Activated naive CD4-positive, alpha-beta T cell treated with anti-CD3 and anti-CD28 coated beads for 36 hours (primary cell): ENCODE data around the gene PYCR2. TPM values are rescaled to one million over a fixed set of nuclear protein-coding genes. Genes with fewer than 3 reads are reported as not detected.
"Not testable (repeated sequence)": the region's sequence is repeated elsewhere in the genome, so short reads cannot be mapped to it uniquely, and the experiment has no call there.

ENCODE experiments used
- CTCF ChIA-PET: fragments of 350-600 bp; sonication (Branson Sonifier 250); formaldehyde crosslinking; loops from one replicate; lab custom pipeline; 2021; ENCODE audit warnings: antibody characterized with exemption; lab: Charles Lee
- DNase-seq: peaks from one replicate; pipeline ENCODE4 v3.0.0-alpha.2; 2020
- H3K27ac Mint-ChIP-seq: one replicate; pipeline ENCODE4 v1.8.0; 2021; ENCODE audit warnings: mild to moderate bottlenecking, mixed read lengths
- H3K27me3 Mint-ChIP-seq: one replicate; pipeline ENCODE4 v1.8.0; 2021; ENCODE audit warnings: low read depth, mixed read lengths
- H3K36me3 Mint-ChIP-seq: one replicate; pipeline ENCODE4 v1.8.0; 2021; ENCODE audit warnings: low read depth, mixed read lengths
- H3K4me1 Mint-ChIP-seq: one replicate; pipeline ENCODE4 v1.8.0; 2021; ENCODE audit warnings: low read depth, mixed read lengths
- H3K4me3 Mint-ChIP-seq: one replicate; pipeline ENCODE4 v1.8.0; 2021; ENCODE audit warnings: mild to moderate bottlenecking, moderate library complexity, mixed read lengths
- H3K9me3 Mint-ChIP-seq: one replicate; pipeline ENCODE4 v1.8.0; 2021; ENCODE audit warnings: mixed read lengths
- intact Hi-C: fragments of 100-400 bp; cut with micrococcal nuclease; formaldehyde crosslinking; loops from one replicate; pipeline ENCODE4 v1.15.1; 2023
- total RNA-seq, 2 experiments: library from RNA; stranded (reverse); gene quantifications; one replicate each; pipeline ENCODE4 v1.2.3, GENCODE V29; 2021

The PYCR2 gene
- 100 to 1,000 TPM; 143 to 149 TPM for total RNA-seq

DNA sequence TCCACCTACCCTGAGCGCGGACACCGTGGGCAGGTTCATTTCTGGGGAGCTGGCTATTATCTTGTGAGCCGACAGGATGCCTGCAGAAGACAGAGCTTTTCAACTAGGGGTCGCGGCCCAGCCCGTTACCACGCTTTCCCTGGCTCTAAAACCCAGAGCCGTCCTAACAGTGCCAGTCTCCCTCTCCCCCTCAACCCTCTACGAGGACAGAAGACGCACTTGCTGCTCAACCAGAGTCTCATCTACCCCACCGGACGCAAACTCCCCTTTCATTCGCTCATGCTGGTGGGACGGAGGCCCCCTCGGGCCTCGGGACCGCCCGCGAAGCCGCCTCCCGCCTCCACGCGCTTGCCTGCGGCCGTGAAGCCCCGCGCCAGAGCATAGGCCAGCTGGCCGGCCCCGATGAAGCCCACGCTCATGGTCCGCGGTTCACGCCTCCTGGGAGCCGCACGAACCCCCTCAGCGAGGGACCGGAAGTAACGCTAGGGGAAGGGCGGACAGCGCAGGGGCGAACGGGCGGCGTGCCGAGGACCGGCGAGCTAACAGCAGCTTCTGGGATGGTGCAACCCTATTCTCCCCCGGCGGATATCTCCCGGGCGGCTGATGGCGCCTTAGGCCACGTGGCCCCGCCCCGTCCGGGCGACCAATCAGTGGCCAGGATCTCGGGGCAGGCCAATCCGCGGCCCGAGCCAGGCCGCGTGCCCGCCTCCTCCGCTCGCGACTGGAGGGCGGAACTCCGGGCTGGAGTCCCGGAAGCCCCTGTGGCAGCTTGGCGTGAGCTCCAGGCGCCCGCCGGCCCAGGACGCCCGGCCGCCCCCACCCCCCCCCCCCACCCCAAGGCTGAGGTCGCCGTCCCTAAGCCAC is at the start of gene PYCR2:
Gene PYCR2, minus strand, starts transcription at position 559 of the 864 bp plus-strand sequence. Its CDS starts 140 bp downstream, at position 419.
- H3K36me3 Mint-ChIP-seq = peaks cover 27% of the 10 kb centered on the region
- H3K27ac Mint-ChIP-seq = peak within 1 kb of the TSS; percentile 90
- H3K4me1 Mint-ChIP-seq = peaks cover 59% of the 10 kb centered on the region
- peak within 1 kb of the TSS; percentile 95 for H3K4me3 Mint-ChIP-seq
- no peaks in the 10 kb centered on the region for H3K27me3 Mint-ChIP-seq
- DNase-seq = peak; percentile 96
- intact Hi-C loops = loop anchor here (1.0 to 5.0 kb wide), 9 partner anchors 27 to 457 kb away; partner anchors contain the start of genes ACBD3, H3-3A, SDE2 and SRP9
- CTCF ChIA-PET = interaction anchor here (0.5 to 1.9 kb wide), 3 partner anchors 14 to 146 kb away, joined by 3 to 6 read pairs (median 4); partner anchors contain the start of gene SRP9
- no peaks in the 10 kb centered on the region for H3K9me3 Mint-ChIP-seq

DNA sequence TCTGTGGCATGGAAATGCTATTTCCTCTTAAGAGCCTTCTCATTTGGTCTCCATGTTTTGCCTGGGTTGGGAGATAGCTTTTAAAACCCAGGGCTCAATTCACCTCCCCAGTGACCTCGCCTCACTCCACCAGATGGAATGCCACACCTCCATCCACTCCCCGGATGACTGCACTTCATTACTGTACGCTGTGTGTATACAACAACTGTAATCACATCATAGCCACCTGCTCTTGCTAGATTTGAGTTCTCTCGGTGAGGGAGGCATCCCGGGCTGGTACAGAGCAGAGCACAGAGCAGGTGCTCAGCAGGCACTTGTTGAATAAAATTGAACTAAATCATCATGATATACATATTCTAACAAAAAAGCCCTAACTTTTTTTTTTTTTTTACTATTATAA is 49.1 kb upstream of the PYCR2 start:
- H3K4me3 Mint-ChIP-seq = no peak overlapping the region
- H3K9me3 Mint-ChIP-seq = no peaks in the 10 kb centered on the region
- peaks cover 1% of the 10 kb centered on the region for H3K36me3 Mint-ChIP-seq
- CTCF ChIA-PET = interaction anchor here (0.7 to 3.1 kb wide), 5 partner anchors 10 to 553 kb away, joined by 3 to 19 read pairs (median 6); no protein-coding TSS in a partner anchor
- no peaks in the 10 kb centered on the region for H3K27me3 Mint-ChIP-seq
- intact Hi-C loops = no loop called here
- H3K4me1 Mint-ChIP-seq = peaks cover 4% of the 10 kb centered on the region
- no peak overlapping the region for H3K27ac Mint-ChIP-seq
- DNase-seq = no peak

DNA sequence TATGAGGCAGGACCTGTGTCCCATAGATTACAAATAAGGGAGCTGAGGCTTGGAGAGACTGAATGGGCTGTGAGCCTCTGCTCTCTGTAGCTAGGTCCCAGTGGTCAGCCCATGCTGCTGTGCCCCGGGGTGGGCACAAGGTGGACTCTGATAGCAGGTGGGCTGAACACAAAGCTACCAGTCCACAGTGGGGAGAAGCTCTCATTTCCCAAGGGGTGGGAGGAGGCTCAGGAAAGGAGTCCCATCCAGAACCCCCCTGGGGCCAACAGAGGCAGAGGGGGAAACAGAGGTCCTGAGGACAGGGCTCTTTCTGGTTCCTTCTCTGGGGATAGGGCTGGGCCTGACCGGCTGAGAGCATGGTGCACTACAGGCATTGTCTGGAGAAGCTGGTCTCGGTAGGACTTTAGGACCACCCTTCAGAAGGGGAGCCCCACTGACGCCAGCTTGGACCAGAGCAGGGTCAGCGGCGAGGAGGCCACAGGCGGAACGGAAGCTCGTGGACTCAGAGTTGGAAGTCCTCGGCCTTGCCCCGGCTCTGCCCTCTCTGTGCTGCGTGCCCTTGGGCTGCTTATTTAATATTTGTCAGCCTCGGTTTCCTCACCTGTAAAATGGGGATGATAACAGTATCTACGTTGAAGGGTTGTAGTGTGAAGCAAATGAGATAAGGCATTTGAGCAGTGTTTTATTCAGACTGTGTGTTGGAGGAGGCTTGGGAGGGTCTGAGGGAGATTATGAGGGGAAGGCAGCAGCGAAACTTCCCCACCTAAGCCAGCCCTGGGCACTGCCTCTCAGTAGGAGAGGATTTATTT is 48.5 kb upstream of the PYCR2 start:
- no peaks in the 10 kb centered on the region for H3K27me3 Mint-ChIP-seq
- H3K36me3 Mint-ChIP-seq = peaks cover 1% of the 10 kb centered on the region
- no peak overlapping the region for H3K4me3 Mint-ChIP-seq
- intact Hi-C loops = no loop called here
- H3K9me3 Mint-ChIP-seq = no peaks in the 10 kb centered on the region
- no peak overlapping the region for H3K27ac Mint-ChIP-seq
- CTCF ChIA-PET = interaction anchor here (0.6 to 3.1 kb wide), 5 partner anchors 10 to 497 kb away, joined by 4 to 13 read pairs (median 6); no protein-coding TSS in a partner anchor
- no peak for DNase-seq
- H3K4me1 Mint-ChIP-seq = peaks cover 4% of the 10 kb centered on the region

DNA sequence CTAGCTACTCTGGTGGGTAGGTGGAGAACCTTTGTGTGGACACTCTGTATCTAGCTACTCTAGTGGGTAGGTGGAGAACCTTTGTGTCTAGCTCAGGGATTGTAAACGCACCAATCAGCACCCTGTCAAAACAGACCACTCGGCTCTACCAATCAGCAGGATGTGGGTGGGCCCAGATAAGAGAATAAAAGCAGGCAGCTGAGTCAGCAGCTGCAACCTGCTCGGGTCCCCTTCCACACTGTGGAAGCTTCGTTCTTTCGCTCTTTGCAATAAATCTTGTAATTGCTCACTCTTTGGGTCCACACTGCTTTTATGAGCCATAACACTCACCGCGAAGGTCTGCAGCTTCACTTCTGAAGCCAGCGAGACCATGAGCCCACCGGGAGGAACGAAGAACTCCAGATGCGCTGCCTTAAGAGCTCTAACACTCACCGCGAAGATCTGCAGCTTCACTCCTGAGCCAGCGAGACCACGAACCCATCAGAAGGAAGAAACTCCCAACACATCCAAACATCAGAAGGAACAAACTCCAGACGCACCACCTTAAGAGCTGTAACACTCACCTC is 46.6 kb upstream of the PYCR2 start:
- H3K27ac Mint-ChIP-seq, DNase-seq, H3K9me3 Mint-ChIP-seq, H3K4me3 Mint-ChIP-seq, H3K27me3 Mint-ChIP-seq, intact Hi-C loops, H3K36me3 Mint-ChIP-seq, H3K4me1 Mint-ChIP-seq: not testable (repeated sequence)
- CTCF ChIA-PET = interaction anchor here (1.0 to 2.4 kb wide), 4 partner anchors 9 to 485 kb away, joined by 3 to 15 read pairs (median 4); no protein-coding TSS in a partner anchor

DNA sequence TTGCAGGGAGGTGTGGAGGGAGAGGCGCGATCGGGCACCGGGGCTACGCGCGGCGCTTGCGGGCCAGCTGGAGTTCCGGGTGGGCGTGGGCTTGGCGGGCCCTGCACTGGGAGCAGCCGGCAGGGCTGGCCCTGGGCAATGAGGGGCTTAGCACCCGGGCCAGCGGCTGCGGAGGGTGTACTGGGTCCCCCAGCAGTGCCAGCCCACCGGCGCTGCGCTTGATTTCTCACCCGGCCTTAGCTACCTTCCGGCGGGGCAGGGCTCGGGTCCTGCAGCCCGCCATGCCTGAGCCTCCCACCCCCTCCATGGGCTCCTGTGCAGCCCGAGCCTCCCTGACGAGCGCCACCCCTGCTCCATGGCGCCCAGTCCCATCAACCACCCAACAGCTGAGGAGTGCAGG is 45.7 kb upstream of the PYCR2 start:
- intact Hi-C loops = loop anchor here (10.0 kb wide), 1 partner anchor 225 kb away; no protein-coding TSS in a partner anchor
- CTCF ChIA-PET = interaction anchor here (1.0 to 2.4 kb wide), 4 partner anchors 8 to 484 kb away, joined by 3 to 15 read pairs (median 4); no protein-coding TSS in a partner anchor
- not testable (repeated sequence) for H3K9me3 Mint-ChIP-seq, H3K4me3 Mint-ChIP-seq, H3K27ac Mint-ChIP-seq, H3K27me3 Mint-ChIP-seq, H3K4me1 Mint-ChIP-seq, H3K36me3 Mint-ChIP-seq, DNase-seq

DNA sequence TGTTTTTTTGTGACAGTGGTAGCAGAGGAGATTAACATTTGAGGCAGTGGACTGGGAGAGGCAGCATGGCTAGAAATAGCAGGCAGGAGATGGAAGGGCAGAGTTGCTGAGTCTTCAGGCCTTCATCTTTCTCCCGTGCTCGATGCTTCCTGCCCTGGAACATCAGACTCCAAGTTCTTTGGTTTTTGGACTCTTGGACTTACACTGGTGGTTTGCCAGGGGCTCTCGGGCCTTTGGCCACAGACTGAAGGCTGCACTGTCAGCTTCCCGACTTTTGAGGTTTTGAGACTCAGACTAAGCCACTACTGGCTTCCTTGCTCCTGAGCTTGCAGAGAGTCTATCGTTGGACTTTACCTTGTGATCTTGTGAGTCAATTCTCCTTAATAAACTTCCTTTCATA is 41.2 kb upstream of the PYCR2 start:
- intact Hi-C loops = loop anchor here (10.0 kb wide), 1 partner anchor 230 kb away; no protein-coding TSS in a partner anchor
- H3K36me3 Mint-ChIP-seq = no peaks in the 10 kb centered on the region
- no peak for DNase-seq
- no peaks in the 10 kb centered on the region for H3K27me3 Mint-ChIP-seq
- no peaks in the 10 kb centered on the region for H3K4me1 Mint-ChIP-seq
- no peak overlapping the region for H3K4me3 Mint-ChIP-seq
- H3K9me3 Mint-ChIP-seq = no peaks in the 10 kb centered on the region
- CTCF ChIA-PET = interaction anchor here (0.6 to 1.4 kb wide), 2 partner anchors 73 to 491 kb away, joined by 3 to 6 read pairs; no protein-coding TSS in a partner anchor
- no peak overlapping the region for H3K27ac Mint-ChIP-seq

DNA sequence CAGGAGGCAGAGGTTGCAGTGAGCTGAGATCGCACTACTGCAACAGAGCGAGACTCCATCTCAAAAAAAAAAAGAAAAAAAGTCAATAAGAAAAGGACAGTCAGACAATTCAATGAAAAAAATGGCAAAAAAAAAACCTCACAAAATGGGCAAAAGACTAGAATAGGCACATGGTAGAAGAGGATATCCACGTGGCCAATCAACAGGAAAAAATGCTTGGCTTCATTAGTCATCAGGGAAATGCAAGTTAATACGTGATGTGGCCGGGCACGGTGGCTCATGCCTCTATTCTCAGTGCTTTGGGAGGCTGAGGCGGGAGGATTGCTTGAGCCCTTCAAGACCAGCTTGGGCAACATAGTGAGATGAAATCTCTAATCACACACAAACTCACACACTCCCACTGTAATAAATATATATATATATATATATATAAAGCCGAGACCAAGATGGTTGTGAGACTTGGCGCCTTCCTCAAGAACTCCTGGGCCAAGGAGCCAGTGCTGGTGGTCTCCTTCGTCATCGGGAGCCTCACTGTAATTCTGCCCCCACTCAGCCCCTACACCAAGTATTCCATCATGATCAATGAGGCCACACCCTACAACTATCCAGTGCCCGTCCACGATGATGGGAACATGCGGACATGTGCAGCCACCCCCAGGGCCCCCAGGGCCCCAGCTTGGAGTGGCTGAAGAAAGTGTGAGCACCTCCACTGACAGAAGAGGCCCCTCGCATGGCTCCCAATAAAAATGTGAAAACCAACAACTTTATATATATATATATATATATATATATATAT is 39.9 kb upstream of the PYCR2 start:
- Mint-ChIP-seq H3K4me1 (no peaks in the 10 kb centered on the region), H3K4me3 (no peak overlapping the region), H3K36me3 (no peaks in the 10 kb centered on the region), H3K27me3 (no peaks in the 10 kb centered on the region), H3K9me3 (no peaks in the 10 kb centered on the region), H3K27ac (no peak overlapping the region)
- CTCF ChIA-PET = interaction anchor here (0.6 to 3.1 kb wide), 7 partner anchors 11 to 489 kb away, joined by 3 to 19 read pairs (median 5); no protein-coding TSS in a partner anchor
- intact Hi-C loops = loop anchor here (10.0 kb wide), 1 partner anchor 231 kb away; no protein-coding TSS in a partner anchor
- no peak for DNase-seq

DNA sequence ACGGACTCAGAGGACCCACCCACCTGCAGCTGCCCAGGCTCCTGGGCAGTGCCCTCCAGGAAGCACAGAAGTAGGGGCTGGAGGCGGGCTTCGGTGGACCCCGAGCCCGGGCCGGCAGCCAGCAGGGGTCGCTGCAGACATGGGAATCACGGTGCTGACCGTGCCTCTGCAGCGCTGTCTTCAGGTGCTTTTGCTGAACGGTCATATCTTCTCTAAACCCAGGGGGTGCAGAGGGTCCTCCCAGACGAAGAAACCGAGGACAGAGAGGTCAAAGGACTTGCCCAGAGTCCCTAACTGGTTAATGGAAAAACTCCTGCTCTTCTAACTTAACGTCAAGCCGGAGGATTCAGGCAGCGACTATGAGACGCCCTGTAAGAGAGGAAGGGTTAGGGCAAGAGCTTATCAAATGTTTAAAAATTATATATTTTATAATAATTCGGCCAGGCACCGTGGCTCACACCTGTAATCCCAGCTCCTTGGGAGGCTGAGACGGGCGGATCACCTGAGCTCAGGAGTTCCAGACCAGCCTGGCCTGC is 38.5 kb upstream of the PYCR2 start:
- H3K4me3 Mint-ChIP-seq = no peak overlapping the region
- no peaks in the 10 kb centered on the region for H3K36me3 Mint-ChIP-seq
- no peak overlapping the region for H3K27ac Mint-ChIP-seq
- intact Hi-C loops = loop anchor here (1.0 to 10.0 kb wide), 2 partner anchors 159 to 232 kb away; no protein-coding TSS in a partner anchor
- no peaks in the 10 kb centered on the region for H3K4me1 Mint-ChIP-seq
- no peaks in the 10 kb centered on the region for H3K27me3 Mint-ChIP-seq
- peak; percentile 76 for DNase-seq
- CTCF ChIA-PET = interaction anchor here (0.7 to 3.1 kb wide), 22 partner anchors 8 to 490 kb away, joined by 3 to 19 read pairs (median 4); no protein-coding TSS in a partner anchor
- no peaks in the 10 kb centered on the region for H3K9me3 Mint-ChIP-seq

DNA sequence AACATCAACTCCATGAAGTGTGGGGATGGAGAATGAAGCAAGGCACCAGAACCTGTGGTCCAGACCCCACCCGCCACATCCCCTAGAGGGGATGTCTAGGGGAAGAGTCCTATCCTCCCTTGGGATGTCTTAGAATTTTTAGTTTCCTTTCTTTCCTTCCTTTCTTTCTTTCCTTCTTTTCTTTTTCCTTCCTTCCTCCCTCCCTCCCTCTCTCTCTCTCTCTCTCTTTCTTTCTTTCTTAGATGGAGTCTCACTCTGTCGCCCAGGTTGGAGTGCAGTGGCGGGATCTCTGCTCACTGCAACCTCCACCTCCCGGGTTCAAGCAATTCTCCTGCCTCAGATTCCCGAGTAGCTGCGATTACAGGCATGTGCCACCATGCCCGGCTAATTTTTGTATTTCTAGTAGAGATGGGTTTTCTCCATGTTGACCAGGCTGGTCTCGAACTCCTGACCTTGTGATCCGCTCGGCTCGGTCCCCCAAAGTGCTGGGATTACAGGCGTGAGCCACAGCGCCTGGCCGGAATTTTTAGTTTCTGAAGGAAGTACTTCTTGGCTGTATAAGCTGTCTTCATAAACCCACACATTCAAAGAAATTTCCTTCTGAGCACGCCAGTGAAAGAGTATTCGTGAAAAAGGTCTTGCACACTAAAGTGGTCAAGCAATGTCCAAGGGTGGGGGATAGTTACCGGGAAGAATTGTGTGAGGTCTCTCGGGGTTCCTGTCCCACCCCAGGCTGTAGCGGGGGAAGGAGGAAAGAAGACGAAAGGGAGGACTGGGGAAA is 37.8 kb upstream of the PYCR2 start:
- DNase-seq = no peak
- H3K27ac Mint-ChIP-seq = no peak overlapping the region
- intact Hi-C loops = loop anchor here (1.0 to 10.0 kb wide), 2 partner anchors 159 to 233 kb away; no protein-coding TSS in a partner anchor
- CTCF ChIA-PET = interaction anchor here (0.7 to 3.1 kb wide), 16 partner anchors 9 to 480 kb away, joined by 3 to 19 read pairs (median 4); no protein-coding TSS in a partner anchor
- no peaks in the 10 kb centered on the region for H3K4me1 Mint-ChIP-seq
- no peaks in the 10 kb centered on the region for H3K9me3 Mint-ChIP-seq
- H3K36me3 Mint-ChIP-seq = no peaks in the 10 kb centered on the region
- no peaks in the 10 kb centered on the region for H3K27me3 Mint-ChIP-seq
- no peak overlapping the region for H3K4me3 Mint-ChIP-seq

DNA sequence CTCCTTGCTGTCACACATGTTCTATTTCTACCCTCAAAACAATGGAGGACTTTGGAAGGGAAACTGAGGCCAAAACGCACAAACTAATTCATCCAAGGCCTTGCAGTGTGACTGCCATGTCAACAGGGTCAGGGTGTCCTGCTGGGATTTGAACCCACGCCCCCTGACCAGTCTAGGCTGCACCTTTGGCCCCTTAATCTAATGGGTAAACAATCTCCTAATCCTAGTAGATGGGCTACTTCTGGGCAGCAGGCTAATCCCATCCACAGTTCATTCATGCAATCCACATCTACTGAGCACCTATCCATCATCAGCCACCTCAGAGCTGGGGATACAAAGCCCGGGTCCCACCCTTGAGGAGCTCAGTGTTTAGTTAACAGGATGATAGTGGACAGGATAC is 34.0 kb upstream of the PYCR2 start:
- CTCF ChIA-PET = interaction anchor here (0.6 kb wide), 2 partner anchors 212 to 539 kb away, joined by 3 to 4 read pairs; no protein-coding TSS in a partner anchor
- DNase-seq = no peak
- Mint-ChIP-seq H3K27me3 (no peaks in the 10 kb centered on the region), H3K36me3 (no peaks in the 10 kb centered on the region), H3K9me3 (no peaks in the 10 kb centered on the region), H3K4me3 (no peak overlapping the region), H3K27ac (no peak overlapping the region), H3K4me1 (no peaks in the 10 kb centered on the region)
- intact Hi-C loops = no loop called here
